Cardiac fibroblast (primary cell): ENCODE results near the gene THAP2.

Experiments used
- DNase-seq, 2 donors: peaks; one replicate each; pipeline versions ENCODE4 v3.0.0 to v3.0.0-alpha.2; 2010; ENCODE audit warnings: low read depth in 2 of 2
- H3K4me3 ChIP-seq, 2 donors: replicated peaks in 1 of 2; 1 replicate in 1 of 2; 2 replicates in 1 of 2; pipeline ENCODE4 v1.5.1; 2011; ENCODE audit warnings: low read depth in 2 of 2, low read length in 2 of 2, mild to moderate bottlenecking in 2 of 2, moderate library complexity in 1 of 2
- CTCF ChIP-seq: IDR thresholded peaks from one replicate; pipeline ENCODE4 v1.5.1; 2011; ENCODE audit warnings: low read depth, mild to moderate bottlenecking, low read length, inconsistent platforms

The THAP2 gene

GRCh38 chr12:71636704-71637115 lies 27.4 kb upstream of the THAP2 start:
- peak; percentile 82 to 83 for DNase-seq
- peak; percentile 81 for TF ChIP-seq CTCF
- H3K4me3 ChIP-seq: no peak overlapping the region

GRCh38 chr12:71638499-71638898 lies 25.6 kb upstream of the THAP2 start:
- no peak overlapping the region for H3K4me3 ChIP-seq
- TF ChIP-seq CTCF: no peak
- no peak for DNase-seq

- peak; percentile 9 for TF ChIP-seq CTCF
- peak in 1 of 2 donors; percentile 8 for DNase-seq
- H3K4me3 ChIP-seq: no peak overlapping the region
Measured at GRCh38 chr12:71639341-71639760, 24.8 kb upstream of the THAP2 start.

- no peak overlapping the region for H3K4me3 ChIP-seq
Measured at GRCh38 chr12:71640316-71640715, 23.8 kb upstream of the THAP2 start.

GRCh38 chr12:71641390-71641789 lies 22.7 kb upstream of the THAP2 start:
- no peak for DNase-seq
- no peak overlapping the region for H3K4me3 ChIP-seq
- no peak for TF ChIP-seq CTCF

More at GRCh38 chr12:71640316-71640715, 23.8 kb upstream of the THAP2 start:
- no peak for TF ChIP-seq CTCF
- DNase-seq: no peak

GRCh38 chr12:71642264-71642663 lies 21.8 kb upstream of the THAP2 start:
- TF ChIP-seq CTCF: no peak

GRCh38 chr12:71645268-71645667 lies 18.8 kb upstream of the THAP2 start:
- H3K4me3 ChIP-seq: no peak overlapping the region

More at GRCh38 chr12:71642264-71642663, 21.8 kb upstream of the THAP2 start:
- H3K4me3 ChIP-seq: no peak overlapping the region
- DNase-seq: no peak

More at GRCh38 chr12:71645268-71645667, 18.8 kb upstream of the THAP2 start:
- DNase-seq: no peak
- TF ChIP-seq CTCF: no peak
